H9 (cell line): ENCODE results near the gene ELAVL1. TPM values are rescaled to one million over a fixed set of nuclear protein-coding genes. Genes with fewer than 3 reads are reported as not detected.

Source experiments
- DNase-seq: peaks from one replicate; pipeline ENCODE4 v3.0.0-alpha.2; 2017
- H2AFZ ChIP-seq: one replicate; pipeline ENCODE4 v1.6.1; 2013; ENCODE audit warnings: mild to moderate bottlenecking, low read length, control low read depth, moderate library complexity
- H2AK5ac ChIP-seq: 2 replicates; pipeline ENCODE4 v1.6.1; 2013; ENCODE audit warnings: low read length, control low read depth, mixed read lengths; ENCODE audit not compliant: insufficient read length
- H2BK120ac ChIP-seq: one replicate; pipeline ENCODE4 v1.6.1; 2013; ENCODE audit warnings: low read depth, mild to moderate bottlenecking, low read length, control low read depth, inconsistent platforms; ENCODE audit not compliant: poor library complexity, severe bottlenecking
- H2BK12ac ChIP-seq: 2 replicates; pipeline ENCODE4 v1.6.1; 2013; ENCODE audit warnings: low read length, control low read depth, mixed read lengths, low read depth; ENCODE audit not compliant: insufficient read length
- H2BK15ac ChIP-seq: 2 replicates; pipeline ENCODE4 v1.6.1; 2013; ENCODE audit warnings: low read depth, low read length, control low read depth
- H2BK20ac ChIP-seq: one replicate; pipeline ENCODE4 v1.6.1; 2013; ENCODE audit warnings: low read depth, mild to moderate bottlenecking, low read length, control low read depth, inconsistent platforms; ENCODE audit not compliant: poor library complexity, severe bottlenecking
- H2BK5ac ChIP-seq: 2 replicates; pipeline ENCODE4 v1.6.1; 2013; ENCODE audit warnings: low read length, control low read depth, mixed read lengths; ENCODE audit not compliant: insufficient read length
- H3K14ac ChIP-seq: 2 replicates; pipeline ENCODE4 v1.6.1; 2013; ENCODE audit warnings: low read length, control low read depth; ENCODE audit not compliant: insufficient read depth
- H3K18ac ChIP-seq: 2 replicates; pipeline ENCODE4 v1.6.1; 2013; ENCODE audit warnings: low read depth, mild to moderate bottlenecking, mixed read lengths, low read length, control low read depth; ENCODE audit not compliant: insufficient read length
- H3K23ac ChIP-seq: 2 replicates; pipeline ENCODE4 v1.6.1; 2013; ENCODE audit warnings: low read length, control low read depth, mixed read lengths, low read depth; ENCODE audit not compliant: insufficient read length
- H3K23me2 ChIP-seq: 2 replicates; pipeline ENCODE4 v1.6.1; 2013; ENCODE audit warnings: low read depth, mild to moderate bottlenecking, mixed read lengths, low read length, control low read depth; ENCODE audit not compliant: insufficient read length, poor library complexity, severe bottlenecking
- H3K27ac ChIP-seq: 2 replicates; pipeline ENCODE4 v1.5.1; 2013; ENCODE audit warnings: low read length, control low read depth, mixed read lengths, low read depth; ENCODE audit not compliant: insufficient read length
- H3K27me3 ChIP-seq: 2 replicates; pipeline ENCODE4 v1.6.1; 2013; ENCODE audit warnings: low read length, control low read depth, inconsistent platforms; ENCODE audit not compliant: insufficient read depth
- H3K4ac ChIP-seq: 2 replicates; pipeline ENCODE4 v1.6.1; 2013; ENCODE audit warnings: low read depth, mild to moderate bottlenecking, control low read depth, inconsistent platforms, low read length, moderate library complexity
- H3K4me1 ChIP-seq: 2 replicates; pipeline ENCODE4 v1.6.1; 2013; ENCODE audit warnings: low read length, control low read depth, inconsistent platforms; ENCODE audit not compliant: insufficient read depth
- H3K4me2 ChIP-seq: 2 replicates; pipeline ENCODE4 v1.6.1; 2013; ENCODE audit warnings: low read length, control low read depth, mixed read lengths; ENCODE audit not compliant: insufficient read length, insufficient read depth
- H3K56ac ChIP-seq: 2 replicates; pipeline ENCODE4 v1.6.1; 2013; ENCODE audit warnings: low read depth, mild to moderate bottlenecking, mixed read lengths, low read length, control low read depth; ENCODE audit not compliant: insufficient read length
- H3K79me1 ChIP-seq: 2 replicates; pipeline ENCODE4 v1.6.1; 2013; ENCODE audit warnings: low read depth, mild to moderate bottlenecking, moderate library complexity, low read length, control low read depth, inconsistent platforms; ENCODE audit not compliant: insufficient read depth, poor library complexity, severe bottlenecking
- H3K79me2 ChIP-seq: 2 replicates; pipeline ENCODE4 v1.6.1; 2013; ENCODE audit warnings: low read length, control low read depth, inconsistent platforms; ENCODE audit not compliant: insufficient read depth
- H3K9ac ChIP-seq: 2 replicates; pipeline ENCODE4 v1.6.1; 2013; ENCODE audit warnings: low read length, control low read depth, mixed read lengths; ENCODE audit not compliant: insufficient read length; ENCODE audit errors: extremely low read depth
- H3K9me3 ChIP-seq: one replicate; pipeline ENCODE4 v1.6.1; 2013; ENCODE audit warnings: low read depth, low read length, inconsistent platforms; ENCODE audit not compliant: control insufficient read depth
- H3T11ph ChIP-seq: one replicate; pipeline ENCODE4 v1.6.1; 2013; ENCODE audit warnings: mild to moderate bottlenecking, low read length, control low read depth, inconsistent platforms
- H4K20me1 ChIP-seq: one replicate; pipeline ENCODE4 v1.6.1; 2013; ENCODE audit not compliant: control insufficient read depth, insufficient read length, insufficient read depth
- H4K5ac ChIP-seq: 2 replicates; pipeline ENCODE4 v1.6.1; 2013; ENCODE audit warnings: low read depth, mild to moderate bottlenecking, mixed read lengths, low read length, control low read depth; ENCODE audit not compliant: insufficient read length
- H4K8ac ChIP-seq: replicated peaks from 2 replicates; pipeline ENCODE4 v1.6.1; 2013; ENCODE audit warnings: low read length, control low read depth, mixed read lengths, low read depth; ENCODE audit not compliant: insufficient read length
- H4K91ac ChIP-seq: 2 replicates; pipeline ENCODE4 v1.6.1; 2013; ENCODE audit warnings: low read depth, mild to moderate bottlenecking, moderate library complexity, mixed read lengths, low read length, control low read depth; ENCODE audit not compliant: insufficient read length
- H3K27ac Mint-ChIP-seq, 3 experiments: 2 replicates in 2 of 3; 3 replicates in 1 of 3; pipeline ENCODE4 v1.8.0; 2020 to 2021; ENCODE audit warnings: mixed read lengths in 3 of 3, mild to moderate bottlenecking in 1 of 3, moderate library complexity in 1 of 3
- H3K27me3 Mint-ChIP-seq: 2 replicates; pipeline ENCODE4 v1.8.0; 2021; ENCODE audit warnings: low read depth, mild to moderate bottlenecking, moderate library complexity, mixed read lengths
- H3K36me3 Mint-ChIP-seq, 3 experiments: 2 replicates in 2 of 3; 3 replicates in 1 of 3; pipeline ENCODE4 v1.8.0; 2020 to 2021; ENCODE audit warnings: low read depth in 3 of 3, mixed read lengths in 3 of 3; ENCODE audit not compliant: insufficient read depth in 1 of 3
- H3K4me1 Mint-ChIP-seq, 2 experiments: 2 replicates each; pipeline ENCODE4 v1.8.0; 2020; ENCODE audit warnings: mixed read lengths in 2 of 2
- H3K4me3 Mint-ChIP-seq, 2 experiments: 2 replicates in 1 of 2; 3 replicates in 1 of 2; pipeline ENCODE4 v1.8.0; 2020 to 2021; ENCODE audit warnings: mild to moderate bottlenecking in 2 of 2, mixed read lengths in 2 of 2, moderate library complexity in 1 of 2
- H3K9me3 Mint-ChIP-seq, 2 experiments: 2 replicates in 1 of 2; 3 replicates in 1 of 2; pipeline ENCODE4 v1.8.0; 2020; ENCODE audit warnings: mild to moderate bottlenecking in 2 of 2, mixed read lengths in 2 of 2, moderate library complexity in 1 of 2
- WGBS: extraction: QIAGEN DNeasy Blood & Tissue Kit; methylation state at CpG from one replicate; pipeline ENCODE4 v1.1.7; 2013; ENCODE audit warnings: missing lambda C conversion rate, low lambda C conversion rate, mixed read lengths; ENCODE audit not compliant: insufficient read length; ENCODE audit errors: extremely low coverage; 5-methylcytosine and 5-hydroxymethylcytosine counted together
- total RNA-seq: library from RNA; stranded (reverse); gene quantifications from 2 replicates; pipeline ENCODE4 v1.2.1, GENCODE V29; 2021
- TF ChIP-seq, protein P1 (sequence below): fragments of 200-600 bp; sonication (generic); conservative IDR thresholded peaks from 3 replicates; pipeline ENCODE4 v1.8.0; 2021; ENCODE audit warnings: antibody characterized with exemption, mild to moderate bottlenecking

Gene ELAVL1
- total RNA-seq, 1 experiment from 2014 or later = 149 TPM

DNA sequence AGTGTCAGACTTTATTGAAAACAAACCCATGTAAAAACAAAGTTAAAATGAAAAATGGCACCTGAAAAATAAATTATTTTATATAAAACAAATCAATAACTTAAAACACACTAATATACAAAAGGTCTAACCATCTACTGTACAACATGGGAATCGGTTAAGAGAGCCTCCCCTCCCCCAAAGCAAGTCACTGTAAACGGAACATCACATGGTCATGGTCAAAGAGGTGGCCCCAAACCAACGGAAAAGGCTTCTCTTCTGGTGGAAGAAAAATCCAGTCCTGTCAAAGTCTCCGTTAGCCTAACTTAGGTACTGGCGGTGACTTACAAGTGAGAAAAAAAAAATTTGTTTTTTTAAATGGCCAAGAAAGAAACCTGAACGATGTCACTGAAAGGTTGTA is 46.2 kb downstream of the ELAVL1 start:
- no peak overlapping the region for H2AFZ ChIP-seq
- H4K91ac ChIP-seq = no peak overlapping the region
- H3K79me1 ChIP-seq = no peaks in the 10 kb centered on the region
- H2BK120ac ChIP-seq = no peak overlapping the region
- Mint-ChIP-seq H3K27ac (no peak overlapping the region), H3K36me3 (peaks cover 14 to 42% (median 37%) of the 10 kb centered on the region in 3 experiments; a peak in 6 of 7 replicates), H3K9me3 (no peaks in the 10 kb centered on the region; a peak in 1 of 5 replicates), H3K4me3 (no peak overlapping the region), H3K27me3 (no peaks in the 10 kb centered on the region), H3K4me1 (peaks cover 9 to 12% of the 10 kb centered on the region in 2 experiments; a peak in 2 of 4 replicates)
- WGBS = no CpG with 5 or more reads among the region's 6 CpGs
- H2AK5ac ChIP-seq = no peak overlapping the region
- H3K4ac ChIP-seq = no peak overlapping the region
- DNase-seq = no peak
- H3K23me2 ChIP-seq = no peaks in the 10 kb centered on the region
- H3K9me3 ChIP-seq = no peaks in the 10 kb centered on the region
- H3K14ac ChIP-seq = no peak overlapping the region
- no peak overlapping the region for H3T11ph ChIP-seq
- no peak overlapping the region for H3K56ac ChIP-seq
- no peaks in the 10 kb centered on the region for H4K20me1 ChIP-seq
- H2BK20ac ChIP-seq = no peak overlapping the region
- no peak overlapping the region for H3K23ac ChIP-seq
- no peak overlapping the region for H4K8ac ChIP-seq
- H3K4me1 ChIP-seq = no peaks in the 10 kb centered on the region
- no peaks in the 10 kb centered on the region for H3K79me2 ChIP-seq
- H2BK5ac ChIP-seq = no peak overlapping the region
- H3K27me3 ChIP-seq = no peaks in the 10 kb centered on the region
- no peak overlapping the region for H2BK12ac ChIP-seq
- no peak overlapping the region for H3K4me2 ChIP-seq
- H3K27ac ChIP-seq = no peak overlapping the region
- TF ChIP-seq, protein P1, sequence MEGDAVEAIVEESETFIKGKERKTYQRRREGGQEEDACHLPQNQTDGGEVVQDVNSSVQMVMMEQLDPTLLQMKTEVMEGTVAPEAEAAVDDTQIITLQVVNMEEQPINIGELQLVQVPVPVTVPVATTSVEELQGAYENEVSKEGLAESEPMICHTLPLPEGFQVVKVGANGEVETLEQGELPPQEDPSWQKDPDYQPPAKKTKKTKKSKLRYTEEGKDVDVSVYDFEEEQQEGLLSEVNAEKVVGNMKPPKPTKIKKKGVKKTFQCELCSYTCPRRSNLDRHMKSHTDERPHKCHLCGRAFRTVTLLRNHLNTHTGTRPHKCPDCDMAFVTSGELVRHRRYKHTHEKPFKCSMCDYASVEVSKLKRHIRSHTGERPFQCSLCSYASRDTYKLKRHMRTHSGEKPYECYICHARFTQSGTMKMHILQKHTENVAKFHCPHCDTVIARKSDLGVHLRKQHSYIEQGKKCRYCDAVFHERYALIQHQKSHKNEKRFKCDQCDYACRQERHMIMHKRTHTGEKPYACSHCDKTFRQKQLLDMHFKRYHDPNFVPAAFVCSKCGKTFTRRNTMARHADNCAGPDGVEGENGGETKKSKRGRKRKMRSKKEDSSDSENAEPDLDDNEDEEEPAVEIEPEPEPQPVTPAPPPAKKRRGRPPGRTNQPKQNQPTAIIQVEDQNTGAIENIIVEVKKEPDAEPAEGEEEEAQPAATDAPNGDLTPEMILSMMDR = no peak
- no peak overlapping the region for H4K5ac ChIP-seq
- no peak overlapping the region for H3K9ac ChIP-seq
- no peak overlapping the region for H3K18ac ChIP-seq
- no peak overlapping the region for H2BK15ac ChIP-seq
